Activated CD4-positive, alpha-beta T cell treated with anti-CD3 and anti-CD28 coated beads, Interleukin-2, amount 50 U/mL, for 4 hours (primary cell): ENCODE results near the gene RAPGEF4.

ENCODE experiments used
- DNase-seq, 2 experiments: peaks; one replicate each; pipeline ENCODE4 v3.0.0-alpha.2; 2020

The RAPGEF4 gene

DNA sequence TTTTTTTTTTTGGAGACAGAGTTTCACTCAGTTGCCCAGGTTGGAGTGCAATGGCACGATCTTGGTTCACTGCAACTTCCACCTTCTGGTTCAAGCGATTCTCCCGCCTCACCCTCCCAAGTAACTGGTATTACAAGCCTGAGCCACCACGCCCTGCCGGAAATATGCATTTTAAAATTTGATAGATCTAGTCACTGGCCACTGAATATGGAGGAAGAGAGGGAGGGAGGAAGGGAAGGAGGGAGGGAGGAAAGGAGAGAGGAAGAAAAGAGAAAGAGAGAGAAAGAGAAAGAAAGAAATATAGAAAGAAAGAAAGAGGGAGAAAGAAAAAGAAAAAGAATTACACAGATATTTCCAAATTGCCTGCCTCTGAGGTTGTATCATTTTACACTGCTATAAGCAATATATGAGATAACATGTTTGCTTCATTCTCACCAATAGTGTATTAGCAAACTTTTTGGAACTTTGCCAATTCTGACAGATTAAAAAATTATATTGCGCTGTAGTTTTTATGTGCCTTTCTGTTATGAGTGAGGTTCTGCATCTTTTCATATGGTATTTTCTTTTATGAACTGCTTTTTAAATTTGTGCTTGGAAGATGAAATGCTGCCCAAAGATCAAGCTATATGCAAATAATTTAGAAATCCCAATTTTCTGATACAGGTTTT lies 178.8 kb downstream of the RAPGEF4 start:
- no peak for DNase-seq

DNA sequence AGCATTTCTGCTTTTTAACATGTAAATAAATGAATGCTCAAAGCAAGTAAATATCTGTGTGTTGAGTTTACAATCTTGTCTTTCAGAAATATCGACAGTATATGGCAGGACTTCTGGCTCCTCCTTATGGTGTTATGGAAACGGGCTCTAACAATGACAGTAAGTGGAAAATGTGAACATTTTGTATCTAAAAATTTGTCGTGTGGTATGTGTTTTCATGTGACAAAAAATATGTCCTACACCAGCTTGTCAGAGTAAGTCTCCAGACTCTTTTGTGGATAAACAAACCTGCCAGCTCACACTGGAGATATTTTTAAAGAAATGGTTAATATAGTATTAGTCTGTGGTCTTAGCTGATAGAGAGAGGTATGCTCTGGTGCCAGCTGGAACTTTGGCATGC lies 182.1 kb downstream of the RAPGEF4 start:
- DNase-seq = no peak

DNA sequence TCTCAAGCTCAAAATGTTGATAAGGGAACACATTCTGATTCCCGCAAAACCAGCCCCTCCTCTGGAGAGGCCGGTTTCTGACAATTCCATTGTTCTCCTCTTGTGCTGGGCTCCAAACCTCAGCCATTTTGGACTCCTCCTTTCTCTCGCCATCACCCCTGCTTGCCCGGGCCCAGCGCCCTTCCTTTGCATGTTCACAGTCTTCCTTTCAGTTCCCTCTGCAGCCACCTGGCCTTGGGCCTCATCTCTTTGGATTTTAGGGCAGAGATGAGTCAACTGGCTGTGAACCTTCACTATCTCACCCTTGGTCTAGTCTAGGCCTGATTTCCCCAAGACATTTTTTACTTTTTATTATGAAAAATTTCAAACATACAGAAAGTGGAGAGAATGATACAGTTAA lies 184.1 kb downstream of the RAPGEF4 start:
- no peak for DNase-seq

DNA sequence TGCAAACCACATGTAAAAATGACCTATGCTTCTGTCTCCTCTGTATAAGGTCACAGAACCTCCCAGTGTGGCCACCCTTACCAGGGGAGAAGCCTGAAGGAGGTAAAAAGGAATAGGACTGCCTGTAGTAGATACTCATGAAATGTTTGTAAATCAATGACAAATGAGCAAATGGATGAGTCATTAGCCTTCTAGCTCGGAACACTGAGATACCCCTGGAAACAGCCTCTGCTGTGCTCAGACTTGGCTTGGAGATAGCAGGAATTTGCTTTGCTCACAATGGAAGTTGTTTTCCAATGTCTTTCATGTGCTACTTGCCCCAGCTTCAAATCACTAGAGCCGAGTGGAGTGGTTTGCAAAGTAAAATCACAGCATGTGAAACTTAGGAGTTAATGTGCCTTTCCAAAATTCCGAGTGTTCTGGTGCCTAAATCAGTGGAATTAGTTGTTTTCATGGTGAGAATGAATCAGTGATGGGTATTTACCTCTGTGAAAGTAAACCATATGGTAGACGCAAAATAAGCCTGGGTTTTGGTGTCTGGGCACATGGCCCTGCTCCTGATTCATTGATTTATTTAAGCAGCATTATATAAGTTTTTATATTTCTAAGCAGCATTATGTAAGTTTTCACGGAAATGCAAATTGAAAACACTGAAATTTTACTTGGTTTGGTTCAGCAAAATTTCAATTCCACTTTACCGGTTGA lies 186.0 kb downstream of the RAPGEF4 start:
- no peak for DNase-seq

DNA sequence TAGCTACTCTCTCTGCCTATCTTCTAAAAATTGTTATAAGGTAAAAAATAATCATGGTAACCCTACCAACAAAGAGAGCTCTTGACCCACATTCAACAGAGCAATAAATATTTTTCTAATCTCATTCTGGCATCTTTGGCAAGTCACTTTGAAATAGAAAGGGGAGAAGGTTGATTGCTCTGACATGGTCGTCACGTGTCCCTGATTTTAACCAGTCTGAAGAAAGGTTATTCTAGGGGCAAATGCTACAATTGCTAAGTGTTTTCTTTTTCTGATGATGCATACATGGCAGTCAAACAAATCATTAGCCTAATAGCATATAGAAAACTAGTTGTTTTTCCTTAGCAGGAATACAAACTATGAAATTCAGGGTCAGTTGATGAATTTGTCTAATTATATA lies 186.7 kb downstream of the RAPGEF4 start:
- DNase-seq = no peak

DNA sequence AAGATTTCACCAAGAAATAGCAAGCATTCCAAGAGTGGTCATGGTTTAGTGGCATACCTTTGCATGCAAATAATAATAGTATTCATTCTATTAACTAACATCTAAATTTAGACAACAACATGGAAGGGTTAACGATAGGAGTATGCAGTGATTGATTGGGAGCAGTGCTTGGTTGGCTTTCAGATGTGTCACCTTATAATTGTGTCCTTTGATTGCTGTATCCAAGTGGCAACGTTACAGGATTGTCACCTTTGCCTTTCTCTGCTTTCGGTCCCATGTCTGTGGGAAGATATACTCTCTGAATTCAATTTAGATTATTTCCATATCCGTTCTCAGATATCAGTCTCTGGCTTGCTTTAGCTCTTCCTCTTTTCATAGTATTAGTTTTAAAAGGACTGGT lies 187.2 kb downstream of the RAPGEF4 start:
- DNase-seq = no peak

DNA sequence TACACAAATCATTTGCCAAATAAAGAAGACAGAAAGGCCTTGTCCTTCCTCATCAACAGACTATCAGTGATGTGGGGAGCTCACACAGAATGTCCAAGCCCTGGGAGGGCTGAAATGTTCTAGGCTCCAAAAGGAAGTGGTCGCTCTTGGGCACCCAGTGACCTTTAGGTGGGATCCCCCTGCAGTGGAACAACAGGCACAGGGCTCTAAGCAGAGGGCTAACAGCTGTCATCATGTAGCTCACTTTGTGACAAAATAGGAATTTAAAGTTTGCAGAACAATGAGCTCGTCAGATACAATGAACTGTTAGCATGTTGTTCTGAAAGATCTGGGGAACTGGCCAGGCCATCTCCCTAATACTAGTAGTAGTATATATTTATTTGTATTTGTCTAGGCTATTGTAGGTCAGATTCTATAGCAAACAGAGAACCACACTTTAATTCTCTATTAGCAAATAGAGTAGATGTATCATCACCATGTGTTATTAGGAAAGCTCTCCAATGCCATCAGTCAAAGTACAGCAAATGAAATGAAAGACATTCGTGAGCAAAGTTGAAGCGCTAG lies 188.5 kb downstream of the RAPGEF4 start:
- no peak for DNase-seq

DNA sequence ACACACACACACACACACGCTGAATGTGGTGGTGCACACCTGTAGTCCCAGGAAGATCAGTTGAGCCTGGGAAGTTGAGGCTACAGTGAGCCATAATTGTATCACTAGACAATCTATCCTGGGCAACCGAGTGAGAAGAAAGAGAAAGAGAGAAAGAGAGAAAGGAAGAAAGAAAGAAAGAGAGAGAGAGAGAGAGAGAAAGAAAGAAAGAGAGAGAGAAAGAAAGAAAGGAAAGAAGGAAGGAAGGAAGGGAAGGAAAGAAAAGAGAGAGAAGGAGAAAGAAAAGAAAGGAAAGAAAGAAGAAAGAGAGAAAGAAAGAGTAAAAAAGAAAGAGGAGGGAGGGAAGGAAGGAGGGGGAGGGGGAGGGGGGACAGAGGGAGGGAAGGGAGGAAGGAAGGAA lies 190.0 kb downstream of the RAPGEF4 start:
- DNase-seq = no peak

DNA sequence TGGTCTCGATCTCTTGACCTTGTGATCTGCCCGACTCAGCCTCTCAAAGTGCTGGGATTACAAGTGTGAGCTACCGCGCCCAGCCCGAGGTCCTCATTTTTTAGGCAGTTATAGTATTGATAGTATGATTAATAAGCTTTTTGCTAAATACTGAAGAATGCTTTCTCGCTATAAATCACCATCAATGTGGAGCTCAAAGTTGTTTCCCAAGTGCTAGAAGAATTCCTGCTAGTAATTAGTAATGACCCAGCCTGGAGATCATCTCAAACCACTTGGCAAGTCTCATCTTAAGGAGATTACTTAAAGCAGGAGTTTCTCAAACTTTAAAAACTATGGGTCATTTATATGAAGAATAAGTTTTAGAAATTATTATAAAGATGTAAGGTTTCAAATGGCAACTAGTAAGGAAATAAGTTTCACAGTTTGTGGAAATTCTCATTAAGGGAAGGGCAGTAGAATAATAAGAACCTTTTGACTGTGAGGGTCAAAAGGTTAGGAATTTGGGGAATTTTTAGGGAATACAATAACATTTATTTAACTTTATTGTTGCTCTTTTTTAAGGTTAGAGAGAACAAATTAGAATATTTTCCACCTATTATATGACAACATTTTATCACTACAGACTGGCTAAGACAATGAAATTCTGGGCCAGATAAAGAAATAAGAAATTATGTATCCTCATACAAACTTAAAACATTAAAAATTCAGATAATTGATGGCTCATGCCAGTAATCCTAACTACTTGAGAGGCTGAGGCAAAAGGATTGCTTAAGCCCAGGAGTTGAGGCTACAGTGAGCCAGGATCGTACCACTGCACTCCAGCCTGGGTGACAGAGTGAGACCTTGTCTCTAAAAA lies 191.4 kb downstream of the RAPGEF4 start:
- no peak for DNase-seq

DNA sequence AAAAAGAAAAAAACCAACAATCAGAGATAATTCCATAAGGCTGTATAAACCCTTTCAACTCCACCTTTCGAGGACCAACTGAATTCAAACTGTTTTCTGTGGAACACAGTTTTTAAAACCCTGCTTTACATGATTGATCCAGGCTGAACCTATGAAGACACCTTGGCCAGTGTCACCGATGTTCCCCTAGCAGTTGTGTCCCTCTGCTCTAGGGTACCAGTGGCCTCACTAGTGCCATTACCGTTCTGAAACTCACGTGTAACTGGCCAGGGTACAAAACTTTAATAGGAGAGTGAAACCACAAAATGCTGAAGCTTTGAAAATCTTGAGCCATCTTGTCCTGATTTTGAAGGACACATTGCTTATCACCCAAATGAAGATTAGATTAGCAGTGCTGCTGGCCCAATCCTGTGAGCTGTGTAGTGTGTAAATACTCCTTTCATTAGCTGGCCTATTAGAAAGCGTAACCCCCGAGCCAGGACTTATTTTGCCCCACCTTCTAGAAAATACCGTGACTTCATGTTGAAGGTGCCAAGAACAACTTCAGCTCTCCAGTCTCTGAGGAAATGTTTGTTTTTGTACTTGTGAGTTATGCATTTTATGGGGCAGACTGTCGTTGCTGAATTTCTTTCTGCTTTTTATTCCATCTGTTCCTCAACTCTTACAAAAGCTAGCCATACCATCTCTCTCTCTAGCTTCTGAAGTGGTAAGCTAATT lies 192.2 kb downstream of the RAPGEF4 start:
- no peak for DNase-seq

DNA sequence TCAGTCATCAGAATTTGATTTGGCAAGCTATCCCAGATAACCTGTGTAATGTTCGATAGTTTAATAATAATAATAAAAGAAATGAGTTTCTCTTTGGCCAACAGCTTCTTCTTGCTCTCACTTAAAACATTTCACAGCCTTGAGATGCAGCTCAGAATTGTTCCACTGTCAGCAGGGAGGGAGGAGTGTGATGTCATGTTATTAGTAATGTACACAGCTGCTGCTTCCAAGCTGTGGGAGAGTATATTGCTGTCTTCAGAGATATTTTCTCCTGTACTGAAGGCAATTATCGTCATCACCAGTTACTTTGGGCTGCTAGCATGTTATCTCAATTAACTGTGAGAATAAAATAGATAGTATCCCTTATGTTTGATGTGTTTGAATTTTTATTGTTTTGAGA lies 193.1 kb downstream of the RAPGEF4 start:
- no peak for DNase-seq

DNA sequence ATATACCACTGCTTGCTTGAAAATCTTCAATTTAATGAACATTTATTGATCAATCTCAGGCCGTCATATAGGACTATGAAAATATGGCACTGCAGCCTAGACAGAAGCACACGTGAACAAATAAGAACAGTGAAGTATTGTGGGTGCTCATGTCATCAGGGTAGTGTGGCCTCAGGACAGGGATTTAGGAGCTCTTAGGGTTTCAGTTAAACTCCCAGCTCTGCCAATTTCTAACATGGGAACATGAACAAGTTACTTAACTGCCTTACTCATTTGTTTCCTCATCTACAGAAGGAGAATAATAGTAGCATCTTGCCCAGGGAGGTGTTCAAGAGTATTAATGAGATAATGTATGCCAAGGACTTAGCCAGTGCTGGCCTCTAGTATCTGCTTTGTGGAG lies 194.0 kb downstream of the RAPGEF4 start:
- DNase-seq = no peak

DNA sequence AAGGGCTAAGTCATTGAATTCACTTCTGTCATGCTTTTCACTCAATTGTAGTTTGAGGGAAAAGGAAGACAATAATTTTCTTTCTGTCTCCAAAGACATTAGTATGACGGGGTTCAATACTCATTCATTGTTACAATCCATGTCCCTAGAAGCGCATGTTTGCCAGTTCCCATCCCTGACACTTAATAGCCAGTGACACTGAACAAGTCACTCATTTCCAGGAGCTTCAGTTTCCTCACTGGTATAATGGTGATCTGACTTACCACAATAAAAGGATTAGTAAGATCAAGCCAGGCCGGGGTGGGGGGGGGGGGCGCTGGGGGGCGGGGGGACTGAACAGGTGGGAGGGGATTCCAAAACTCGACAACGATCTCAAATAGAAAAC lies 195.2 kb downstream of the RAPGEF4 start:
- DNase-seq = no peak

DNA sequence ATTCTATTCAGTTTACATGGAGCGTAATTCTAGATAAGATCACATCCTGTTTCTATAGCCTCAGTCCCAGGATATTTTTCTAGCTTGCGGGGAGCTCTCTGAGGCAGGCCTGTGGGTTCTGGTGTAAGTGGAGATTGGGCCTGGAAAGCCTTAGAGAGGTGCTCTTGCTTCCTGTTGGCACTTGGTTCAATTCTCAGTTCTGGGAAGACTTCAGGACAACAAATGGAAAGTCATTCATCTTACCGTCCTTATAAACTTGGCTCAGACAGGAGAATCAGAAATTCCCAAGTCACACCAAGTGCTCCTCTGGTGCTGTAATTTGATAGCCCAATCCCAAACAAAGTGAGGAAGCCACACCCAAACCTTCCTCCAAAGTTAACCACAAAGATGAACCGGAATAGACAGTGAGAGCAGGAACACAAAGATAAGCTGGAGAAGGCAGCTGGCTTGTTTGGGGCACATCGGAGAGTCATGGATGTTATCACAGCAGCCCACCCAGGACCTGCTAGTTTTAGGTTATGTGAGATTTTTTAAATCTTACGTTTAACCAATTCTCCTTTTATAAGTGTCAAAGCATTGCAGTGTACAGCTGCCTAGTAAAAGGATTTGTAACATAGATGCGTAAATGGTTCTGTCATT lies 195.7 kb downstream of the RAPGEF4 start:
- DNase-seq = no peak

DNA sequence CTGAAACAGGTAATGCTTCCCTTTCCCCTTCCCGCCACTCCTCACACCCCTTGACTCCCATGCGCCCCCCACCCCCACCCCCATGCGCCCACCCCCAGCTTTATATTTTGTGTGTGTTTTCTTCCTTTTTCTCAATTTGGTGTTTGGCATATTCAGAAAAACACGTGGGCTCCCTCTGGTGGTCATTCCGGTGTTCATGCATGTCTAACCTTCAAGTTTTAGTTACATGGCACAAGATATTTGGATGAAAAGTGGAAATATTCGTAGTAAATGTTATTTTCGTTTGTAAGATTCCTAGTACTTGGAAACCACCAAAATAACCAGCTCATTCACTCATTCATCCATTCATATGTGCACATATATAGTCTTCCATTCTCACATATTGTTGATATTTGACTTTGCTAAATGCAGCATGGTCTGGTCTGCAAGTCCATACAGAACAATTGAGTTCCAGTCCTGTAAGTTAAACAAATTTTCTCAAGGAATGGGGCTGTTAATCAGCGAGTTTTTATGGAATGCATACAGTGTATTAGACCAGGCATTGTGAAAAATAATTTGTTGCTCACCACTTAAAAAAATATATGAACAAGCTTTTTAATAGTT lies 196.4 kb downstream of the RAPGEF4 start:
- DNase-seq = peak; percentile 47 to 53

DNA sequence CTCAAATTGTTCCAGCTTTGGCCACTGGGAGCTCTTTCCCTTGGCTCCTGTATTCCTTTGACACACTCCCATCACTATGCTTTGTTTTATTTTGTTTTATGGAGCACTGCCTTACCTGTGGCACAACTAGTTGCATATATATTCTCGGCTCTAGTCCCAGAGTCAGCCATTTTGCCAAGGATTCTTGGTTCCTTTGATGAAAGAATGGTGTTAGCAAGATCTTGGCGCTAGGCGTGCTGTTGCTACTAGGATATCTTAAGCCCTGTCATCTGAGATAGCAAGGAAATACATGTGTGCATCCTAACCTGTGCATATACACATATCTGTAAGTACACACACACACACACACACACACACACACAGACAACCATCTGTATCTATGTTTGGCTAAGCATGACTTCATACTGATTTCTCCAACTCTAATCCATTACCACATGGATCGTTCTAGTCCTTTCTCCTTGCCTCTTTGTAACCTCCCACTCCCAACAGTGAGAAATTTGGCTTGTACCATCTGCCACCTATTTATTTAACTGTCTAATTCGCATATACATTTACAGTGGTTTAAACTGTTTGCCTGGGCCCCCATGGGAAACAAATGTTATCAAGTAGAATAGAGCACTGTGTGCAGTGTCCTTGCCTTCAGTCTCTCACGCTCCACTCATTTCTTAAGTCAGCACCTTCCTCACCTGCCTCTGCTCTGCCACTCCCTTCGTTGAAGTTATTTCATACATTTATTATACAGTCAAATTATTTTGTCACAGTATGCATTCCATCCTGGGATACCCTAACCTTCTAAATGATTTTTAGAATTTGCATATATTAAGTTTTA lies 202.5 kb downstream of the RAPGEF4 start:
- DNase-seq = no peak

DNA sequence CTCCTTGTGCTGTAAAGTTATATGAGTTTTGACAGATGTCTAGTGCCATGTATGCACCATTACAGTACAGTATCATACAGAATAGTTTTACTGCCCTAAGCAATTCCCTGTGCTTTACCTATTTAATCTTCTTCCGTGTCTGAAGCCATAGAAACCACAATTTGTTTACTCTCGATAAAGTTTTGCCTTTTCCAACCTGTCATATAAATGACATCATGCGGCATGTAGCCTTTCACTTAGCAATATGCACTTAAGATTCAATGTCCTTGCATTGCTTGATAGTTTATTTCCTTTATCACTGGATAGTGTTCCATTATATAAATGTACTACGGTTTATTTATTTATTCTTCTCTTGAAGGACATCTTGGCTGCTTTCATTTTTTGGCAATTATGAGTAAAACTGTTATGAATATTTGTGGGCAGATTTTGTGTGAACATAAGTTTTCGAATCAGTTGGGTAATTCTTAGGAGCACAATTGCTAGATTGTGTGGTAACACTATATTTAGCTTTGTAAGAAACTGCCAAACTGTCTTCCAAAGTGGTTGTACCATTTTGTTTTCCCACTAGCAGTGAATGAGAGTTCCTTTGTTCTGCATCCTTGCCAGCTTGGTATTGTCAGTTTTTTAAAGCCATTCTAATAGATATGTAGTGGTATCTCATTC lies 203.2 kb downstream of the RAPGEF4 start:
- DNase-seq = no peak

DNA sequence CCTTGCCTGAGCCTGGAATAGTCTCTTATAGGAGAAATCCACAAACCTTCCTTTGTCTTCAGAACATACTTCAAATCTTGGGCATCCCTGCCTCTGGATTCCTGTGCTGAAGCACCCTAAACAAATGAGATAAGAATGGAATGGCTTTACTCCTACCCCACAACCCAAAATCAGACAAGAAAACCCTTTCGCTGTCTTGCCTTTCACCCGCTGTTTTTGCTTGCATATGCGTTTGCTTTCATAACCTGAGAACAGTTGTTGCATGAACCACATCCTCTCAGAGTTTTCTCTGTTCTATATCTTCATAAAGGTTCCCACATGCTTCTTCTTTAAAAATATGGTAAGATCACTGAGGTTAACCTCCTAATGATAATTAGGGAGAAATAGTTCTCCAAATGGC lies 207.9 kb downstream of the RAPGEF4 start:
- no peak for DNase-seq

DNA sequence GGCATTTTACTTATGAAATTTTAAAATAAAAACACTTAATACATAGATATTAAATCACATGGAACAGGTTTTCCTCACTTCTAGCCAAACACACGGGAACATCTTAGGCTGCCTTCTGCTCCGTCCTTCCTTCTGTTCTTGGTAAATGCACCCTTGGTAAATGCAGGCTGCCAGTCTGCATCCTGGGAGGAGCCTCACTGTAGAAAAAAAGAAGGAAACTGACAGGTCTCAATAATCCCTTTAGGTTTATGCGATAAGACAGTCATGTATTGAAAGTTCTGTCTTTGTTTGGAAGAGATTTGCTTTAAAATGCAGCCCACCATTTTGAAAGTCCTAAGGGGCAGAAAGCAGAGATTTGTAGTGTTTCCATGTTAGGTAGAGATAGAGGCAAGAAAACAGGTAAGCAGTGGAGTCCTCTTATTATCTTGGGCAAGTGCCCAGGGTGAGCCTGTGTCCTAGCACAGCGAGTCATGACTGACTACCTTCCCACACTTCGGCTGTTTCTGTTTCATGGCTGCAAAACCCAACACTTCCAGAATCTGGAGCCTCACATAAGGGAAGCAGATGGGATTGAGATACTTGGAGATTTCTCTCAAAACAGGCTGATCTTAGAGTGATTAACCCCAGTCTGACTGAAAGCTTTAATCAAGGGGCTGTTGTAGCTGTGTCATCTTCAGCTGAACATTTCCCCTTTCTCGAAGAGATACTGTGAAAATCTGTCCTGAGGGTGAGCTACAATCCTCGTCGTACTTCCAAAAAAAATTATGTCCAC lies 208.6 kb downstream of the RAPGEF4 start:
- DNase-seq = no peak
